ENCODE measurements around the gene CFAP119. TPM values are rescaled to one million over a fixed set of nuclear protein-coding genes. Genes with fewer than 3 reads are reported as not detected.
A peak's percentile ranks its signal among the peaks of the same experiment; 100 is the strongest.

Gene CFAP119
- polyA plus RNA-seq, 1 donor from 2014 or later = 17.0 TPM

DNA sequence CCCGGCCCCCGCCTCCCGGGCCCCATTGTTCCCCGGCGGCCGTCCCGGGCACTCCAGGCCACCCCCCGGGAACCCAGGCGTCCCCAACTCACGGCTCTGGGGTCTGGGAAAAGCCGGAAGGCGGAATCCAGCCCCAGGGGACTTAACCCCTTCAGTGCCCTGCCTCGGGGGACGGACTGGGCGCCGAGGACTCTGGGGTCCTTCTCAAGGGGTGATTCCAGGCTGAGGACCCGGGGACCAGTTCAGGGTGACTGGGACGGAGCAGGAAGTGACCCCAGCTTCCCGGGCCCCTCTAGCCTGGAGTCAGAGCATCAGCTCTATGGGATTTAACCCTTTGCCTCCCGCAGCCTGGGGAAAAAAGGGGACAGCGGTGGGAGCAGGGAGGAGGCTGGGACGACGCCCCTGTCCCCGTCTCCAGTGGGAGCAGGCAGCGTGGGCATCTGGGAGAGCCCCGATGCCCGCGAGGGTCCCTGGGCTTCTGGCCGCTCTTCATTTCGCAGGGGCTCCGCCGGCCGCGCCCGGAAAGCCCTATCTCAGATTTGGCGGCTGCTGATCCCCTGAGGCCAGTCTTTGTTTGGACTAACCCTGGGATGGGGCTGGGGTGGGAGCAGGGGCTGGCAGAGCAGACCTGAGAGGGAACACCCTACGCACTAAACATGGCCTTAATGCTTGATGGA, 25.2 kb upstream of the CFAP119 start, which contains the start of gene ZNF629:
ZNF629 (minus strand) TSS at position 270 of the 677 bp plus-strand sequence. CDS start 2,723 bp downstream, outside the sequence.
- peak within 1 kb of the TSS; percentile 95 for H3K9ac ChIP-seq (ENCODE audit: low read length)
- H2AFZ ChIP-seq (ENCODE audit: low read depth, low read length) = peak within 1 kb of the TSS; percentile 96
- H3K79me2 ChIP-seq (replicated peaks; ENCODE audit: insufficient read depth, low read length) = peaks cover 22% of the 10 kb centered on the region
- H3K27ac ChIP-seq (ENCODE audit: low read length) = peak within 1 kb of the TSS; percentile 87
- H3K27me3 ChIP-seq (ENCODE audit: insufficient read depth, low read depth, low read length) = no peaks in the 10 kb centered on the region
- no peaks in the 10 kb centered on the region for H3K9me2 ChIP-seq (ENCODE audit: insufficient read depth, low read length)
- H3F3A ChIP-seq (ENCODE audit: insufficient read depth, low read length, poor library complexity, severe bottlenecking) = no peaks in the 10 kb centered on the region
- H3K4me2 ChIP-seq (ENCODE audit: low read length) = peak within 1 kb of the TSS; percentile 97
- no peaks in the 10 kb centered on the region for H4K20me1 ChIP-seq (ENCODE audit: insufficient read depth)
- H3K9me3 ChIP-seq (ENCODE audit: low read length) = no peaks in the 10 kb centered on the region
- peak within 1 kb of the TSS; percentile 93 for H3K4me3 ChIP-seq (ENCODE audit: low read length)
- TF ChIP-seq, protein P1, sequence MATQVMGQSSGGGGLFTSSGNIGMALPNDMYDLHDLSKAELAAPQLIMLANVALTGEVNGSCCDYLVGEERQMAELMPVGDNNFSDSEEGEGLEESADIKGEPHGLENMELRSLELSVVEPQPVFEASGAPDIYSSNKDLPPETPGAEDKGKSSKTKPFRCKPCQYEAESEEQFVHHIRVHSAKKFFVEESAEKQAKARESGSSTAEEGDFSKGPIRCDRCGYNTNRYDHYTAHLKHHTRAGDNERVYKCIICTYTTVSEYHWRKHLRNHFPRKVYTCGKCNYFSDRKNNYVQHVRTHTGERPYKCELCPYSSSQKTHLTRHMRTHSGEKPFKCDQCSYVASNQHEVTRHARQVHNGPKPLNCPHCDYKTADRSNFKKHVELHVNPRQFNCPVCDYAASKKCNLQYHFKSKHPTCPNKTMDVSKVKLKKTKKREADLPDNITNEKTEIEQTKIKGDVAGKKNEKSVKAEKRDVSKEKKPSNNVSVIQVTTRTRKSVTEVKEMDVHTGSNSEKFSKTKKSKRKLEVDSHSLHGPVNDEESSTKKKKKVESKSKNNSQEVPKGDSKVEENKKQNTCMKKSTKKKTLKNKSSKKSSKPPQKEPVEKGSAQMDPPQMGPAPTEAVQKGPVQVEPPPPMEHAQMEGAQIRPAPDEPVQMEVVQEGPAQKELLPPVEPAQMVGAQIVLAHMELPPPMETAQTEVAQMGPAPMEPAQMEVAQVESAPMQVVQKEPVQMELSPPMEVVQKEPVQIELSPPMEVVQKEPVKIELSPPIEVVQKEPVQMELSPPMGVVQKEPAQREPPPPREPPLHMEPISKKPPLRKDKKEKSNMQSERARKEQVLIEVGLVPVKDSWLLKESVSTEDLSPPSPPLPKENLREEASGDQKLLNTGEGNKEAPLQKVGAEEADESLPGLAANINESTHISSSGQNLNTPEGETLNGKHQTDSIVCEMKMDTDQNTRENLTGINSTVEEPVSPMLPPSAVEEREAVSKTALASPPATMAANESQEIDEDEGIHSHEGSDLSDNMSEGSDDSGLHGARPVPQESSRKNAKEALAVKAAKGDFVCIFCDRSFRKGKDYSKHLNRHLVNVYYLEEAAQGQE (IDR thresholded peaks at IDR 0.05; ENCODE audit: borderline replicate concordance) = peak; percentile 72
- TF ChIP-seq RAD21 (conservative IDR thresholded peaks at IDR 0.05) (peak; percentile 52), MXI1 (conservative IDR thresholded peaks at IDR 0.05; ENCODE audit: poor library complexity, severe bottlenecking) (peak; percentile 42), EZH2 (IDR thresholded peaks at IDR 0.05; ENCODE audit: borderline replicate concordance, insufficient read depth, low read length, poor library complexity, severe bottlenecking) (no peak), TAF1 (IDR thresholded peaks at IDR 0.05; ENCODE audit: low read depth) (peak; percentile 56), EP300 (conservative IDR thresholded peaks at IDR 0.05; ENCODE audit: poor library complexity, severe bottlenecking) (peak; percentile 60), POLR2AphosphoS5 (IDR thresholded peaks at IDR 0.05) (peak; percentile 80), SMC3 (conservative IDR thresholded peaks at IDR 0.05; ENCODE audit: poor library complexity) (peak; percentile 65)
- TF ChIP-seq, protein P2, sequence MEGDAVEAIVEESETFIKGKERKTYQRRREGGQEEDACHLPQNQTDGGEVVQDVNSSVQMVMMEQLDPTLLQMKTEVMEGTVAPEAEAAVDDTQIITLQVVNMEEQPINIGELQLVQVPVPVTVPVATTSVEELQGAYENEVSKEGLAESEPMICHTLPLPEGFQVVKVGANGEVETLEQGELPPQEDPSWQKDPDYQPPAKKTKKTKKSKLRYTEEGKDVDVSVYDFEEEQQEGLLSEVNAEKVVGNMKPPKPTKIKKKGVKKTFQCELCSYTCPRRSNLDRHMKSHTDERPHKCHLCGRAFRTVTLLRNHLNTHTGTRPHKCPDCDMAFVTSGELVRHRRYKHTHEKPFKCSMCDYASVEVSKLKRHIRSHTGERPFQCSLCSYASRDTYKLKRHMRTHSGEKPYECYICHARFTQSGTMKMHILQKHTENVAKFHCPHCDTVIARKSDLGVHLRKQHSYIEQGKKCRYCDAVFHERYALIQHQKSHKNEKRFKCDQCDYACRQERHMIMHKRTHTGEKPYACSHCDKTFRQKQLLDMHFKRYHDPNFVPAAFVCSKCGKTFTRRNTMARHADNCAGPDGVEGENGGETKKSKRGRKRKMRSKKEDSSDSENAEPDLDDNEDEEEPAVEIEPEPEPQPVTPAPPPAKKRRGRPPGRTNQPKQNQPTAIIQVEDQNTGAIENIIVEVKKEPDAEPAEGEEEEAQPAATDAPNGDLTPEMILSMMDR (IDR thresholded peaks at IDR 0.05; ENCODE audit: poor library complexity, severe bottlenecking) = peak; percentile 20
- no peaks in the 10 kb centered on the region for H3K36me3 ChIP-seq (ENCODE audit: insufficient read depth, low read length)

DNA sequence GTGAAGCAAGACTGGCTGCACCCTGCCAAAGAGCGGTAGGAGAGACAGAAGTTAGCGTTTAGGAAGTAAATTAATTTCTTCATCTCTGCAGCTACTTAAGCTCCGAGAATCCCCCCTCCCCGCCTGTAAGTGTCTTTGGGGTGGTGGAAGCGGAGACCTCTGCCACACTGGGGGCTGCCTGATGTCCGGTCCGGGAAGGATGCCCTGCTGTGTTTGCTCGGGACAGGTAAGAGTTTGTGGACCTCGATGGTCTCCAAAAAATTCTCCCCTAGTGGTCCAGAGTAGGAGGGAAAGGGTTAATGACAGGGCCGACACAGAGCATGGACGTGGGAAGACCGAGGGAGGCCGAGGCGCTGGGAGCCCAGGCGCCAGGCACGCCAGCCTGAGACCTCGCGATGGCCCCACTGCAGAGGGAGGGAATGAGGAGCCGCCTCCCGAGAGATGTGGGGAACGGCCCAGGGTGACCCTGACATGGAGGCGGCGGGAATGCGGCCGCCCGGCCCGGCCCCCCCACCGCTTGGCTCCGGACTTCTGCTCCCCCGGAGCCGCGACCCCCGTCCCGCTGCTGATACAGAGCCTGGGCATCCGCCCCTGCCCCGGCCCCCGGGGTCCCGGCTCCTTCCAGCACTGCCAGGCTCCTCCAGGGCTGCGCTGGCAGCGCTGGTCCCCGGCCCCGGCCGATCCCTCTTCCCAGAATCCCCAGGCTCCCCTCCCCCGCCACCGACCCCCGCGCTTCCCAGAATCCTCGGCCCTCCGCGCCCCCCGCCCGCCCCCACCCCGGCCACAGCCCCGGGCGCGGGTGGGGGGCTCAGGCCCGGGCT, 24.5 kb upstream of the CFAP119 start:
- Histone ChIP-seq H3K27me3 (ENCODE audit: insufficient read depth, low read depth, low read length) (no peaks in the 10 kb centered on the region), H3F3A (ENCODE audit: insufficient read depth, low read length, poor library complexity, severe bottlenecking) (no peaks in the 10 kb centered on the region), H3K4me2 (ENCODE audit: low read length) (peak overlapping the region; percentile 97), H3K9me3 (ENCODE audit: low read length) (no peaks in the 10 kb centered on the region), H3K27ac (ENCODE audit: low read length) (peak overlapping the region; percentile 87), H3K9me2 (ENCODE audit: insufficient read depth, low read length) (no peaks in the 10 kb centered on the region), H3K36me3 (ENCODE audit: insufficient read depth, low read length) (no peaks in the 10 kb centered on the region), H3K79me2 (replicated peaks; ENCODE audit: insufficient read depth, low read length) (peaks cover 22% of the 10 kb centered on the region), H2AFZ (ENCODE audit: low read depth, low read length) (peak overlapping the region; percentile 45), H3K4me3 (ENCODE audit: low read length) (peak overlapping the region; percentile 93), H4K20me1 (ENCODE audit: insufficient read depth) (no peaks in the 10 kb centered on the region), H3K9ac (ENCODE audit: low read length) (peak overlapping the region; percentile 95)
- peak; percentile 14 for TF ChIP-seq MXI1 (conservative IDR thresholded peaks at IDR 0.05; ENCODE audit: poor library complexity, severe bottlenecking)
- no peak for TF ChIP-seq POLR2AphosphoS5 (IDR thresholded peaks at IDR 0.05)

All from neural cell (in vitro differentiated cells).